Lower leg skin (tissue), 4 donors: ENCODE measurements around the gene NCAM1. TPM values are rescaled to one million over a fixed set of nuclear protein-coding genes. Genes with fewer than 3 reads are reported as not detected.

Experiments
- DNase-seq, 2 donors: peaks; one replicate each; pipeline ENCODE4 v3.0.0-alpha.2; 2019; ENCODE audit warnings: low spot score in 2 of 2
- H3K4me3 ChIP-seq: fragments of 200-600 bp; sonication (generic); 2 replicates; pipeline ENCODE4 v1.5.1; 2017; ENCODE audit warnings: mild to moderate bottlenecking, low read depth; ENCODE audit not compliant: poor library complexity, severe bottlenecking
- CTCF ChIP-seq, 3 donors: fragments of 450-650 bp; IDR thresholded peaks; one replicate each; pipeline ENCODE4 v1.5.1; 2016; ENCODE audit warnings: antibody characterized with exemption in 3 of 3, mild to moderate bottlenecking in 3 of 3, moderate library complexity in 2 of 3
- POLR2A ChIP-seq, 2 donors: fragments of 450-650 bp; IDR thresholded peaks; one replicate each; pipeline ENCODE4 v1.6.1; 2016 to 2017; ENCODE audit warnings: antibody characterized with exemption in 2 of 2, mild to moderate bottlenecking in 1 of 2, moderate library complexity in 1 of 2
- WGBS, 2 donors: methylation state at CpG; one replicate each; pipeline ENCODE4 v1.1.5; 2018; 5-methylcytosine and 5-hydroxymethylcytosine counted together
- intact Hi-C: fragments of 100-400 bp; cut with DNase I; formaldehyde crosslinking; loops from one replicate; pipeline ENCODE4 v1.15.0; 2023; ENCODE audit warnings: low total_unique reads
- total RNA-seq, 4 donors: library from RNA; depleted of rRNA; stranded (reverse); fragments of >200 nt; gene quantifications; one replicate each; pipeline ENCODE4 v1.1.0, GENCODE V29; 2016

NCAM1 gene
- total RNA-seq, 4 donors from 2014 or later: 1.7 to 7.1 (median 3.8) TPM

- intact Hi-C loops: no loop called here
- WGBS, 2 donors: 89 to 91% methylated on average over 10 of the region's 10 CpGs
- DNase-seq: no peak
- H3K4me3 ChIP-seq: no peak overlapping the region
- TF ChIP-seq CTCF (IDR thresholded peaks at IDR 0.05): no peak
- no peak for TF ChIP-seq POLR2A (IDR thresholded peaks at IDR 0.05)
Observed at GRCh38 chr11:113178381-113179070, 217.3 kb downstream of the NCAM1 start.

- DNase-seq: no peak
- no peak for TF ChIP-seq POLR2A (IDR thresholded peaks at IDR 0.05)
- TF ChIP-seq CTCF (IDR thresholded peaks at IDR 0.05): no peak
- 83 to 92% methylated on average over 2 of the region's 2 CpGs for WGBS, 2 donors
- intact Hi-C loops: no loop called here
- H3K4me3 ChIP-seq: no peak overlapping the region
Observed at GRCh38 chr11:113179181-113179704, 218.0 kb downstream of the NCAM1 start.

DNA sequence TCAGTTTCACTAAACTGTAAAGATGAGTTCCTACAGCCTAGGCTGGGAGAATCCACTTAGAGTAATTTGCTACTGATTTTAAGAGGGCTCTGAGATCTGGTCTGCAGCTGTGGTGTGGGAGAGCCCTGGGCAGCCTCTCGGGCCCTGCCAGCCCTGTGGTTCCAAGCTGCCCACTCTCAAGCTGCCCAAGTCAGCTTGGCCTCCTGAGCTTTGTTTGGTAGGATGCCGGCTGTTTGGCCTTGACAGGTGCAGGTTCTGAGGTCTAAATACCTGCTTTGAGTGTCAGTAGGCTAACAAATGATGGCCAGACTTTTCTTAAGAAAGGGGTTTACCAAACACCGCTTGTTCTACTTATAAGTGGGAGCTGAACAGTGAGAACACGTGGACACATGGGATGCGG is 219.9 kb downstream of the NCAM1 start:
- DNase-seq: no peak

GRCh38 chr11:113182288-113182687 is 221.1 kb downstream of the NCAM1 start:
- intact Hi-C loops: no loop called here
- DNase-seq: no peak
- WGBS, 2 donors: 70 to 79% methylated on average over 6 of the region's 6 CpGs
- no peak for TF ChIP-seq POLR2A (IDR thresholded peaks at IDR 0.05)
- TF ChIP-seq CTCF (IDR thresholded peaks at IDR 0.05): no peak
- H3K4me3 ChIP-seq: no peak overlapping the region

More for the DNA sequence above, 219.9 kb downstream of the NCAM1 start:
- WGBS, 2 donors: 87 to 98% methylated on average over 4 to 5 of the region's 5 CpGs
- no peak overlapping the region for H3K4me3 ChIP-seq
- intact Hi-C loops: no loop called here
- no peak for TF ChIP-seq CTCF (IDR thresholded peaks at IDR 0.05)
- TF ChIP-seq POLR2A (IDR thresholded peaks at IDR 0.05): no peak

DNA sequence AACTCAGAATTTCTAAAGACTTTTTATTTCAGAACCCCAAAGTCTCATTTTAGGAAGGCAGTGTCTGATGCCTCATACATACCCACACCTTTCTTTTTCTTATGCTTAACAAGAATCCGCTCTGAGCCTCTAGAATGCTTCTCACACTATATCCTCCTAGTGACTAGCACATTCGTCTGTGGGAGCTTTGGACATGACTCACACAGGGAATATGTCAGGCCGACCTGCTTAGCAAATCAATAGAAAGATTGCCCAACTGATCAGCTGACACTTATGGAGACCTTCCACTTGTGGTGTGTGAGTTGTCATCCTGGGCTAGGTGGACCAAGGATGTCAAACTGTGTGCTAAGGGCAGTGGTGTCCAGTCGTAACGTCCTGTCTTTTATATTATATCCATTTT is 223.3 kb downstream of the NCAM1 start:
- no peak for DNase-seq
- TF ChIP-seq POLR2A (IDR thresholded peaks at IDR 0.05): no peak
- no peak for TF ChIP-seq CTCF (IDR thresholded peaks at IDR 0.05)
- intact Hi-C loops: no loop called here
- H3K4me3 ChIP-seq: no peak overlapping the region
- WGBS, 2 donors: 64 to 65% methylated on average over 5 of the region's 5 CpGs
